SKM-1 (cell line): ENCODE measurements around the gene HMOX2.

Experiments used
- DNase-seq: peaks from one replicate; lab custom pipeline; 2025; ENCODE audit not compliant: unreplicated experiment; lab: John Stamatoyannopoulos, UW

HMOX2 gene

GRCh38 chr16:4475880-4476788, at the start of gene HMOX2:
Gene HMOX2, plus strand, starts transcription at chr16:4476398. Its CDS starts 29,127 bp downstream, at chr16:4505525.
- peak; percentile 81 for DNase-seq

GRCh38 chr16:4426722-4427372, 49.4 kb upstream of the HMOX2 start:
- DNase-seq, result no peak

- DNase-seq, result no peak
These were observed 47.7 kb upstream of the HMOX2 start for GRCh38 chr16:4428500-4428899.

GRCh38 chr16:4431023-4431422, 45.2 kb upstream of the HMOX2 start:
- no peak for DNase-seq

GRCh38 chr16:4433228-4433627, 43.0 kb upstream of the HMOX2 start:
- no peak for DNase-seq

- no peak for DNase-seq
These were observed 42.0 kb upstream of the HMOX2 start for GRCh38 chr16:4433914-4434787.

- DNase-seq, result no peak
These were observed 40.7 kb upstream of the HMOX2 start for GRCh38 chr16:4435337-4436067.

GRCh38 chr16:4437366-4437765, 38.8 kb upstream of the HMOX2 start:
- DNase-seq, result no peak

GRCh38 chr16:4442371-4442770, 33.8 kb upstream of the HMOX2 start:
- DNase-seq, result no peak

- no peak for DNase-seq
These were observed 32.9 kb upstream of the HMOX2 start for GRCh38 chr16:4443271-4443670.

GRCh38 chr16:4443986-4444385, 32.2 kb upstream of the HMOX2 start:
- no peak for DNase-seq

GRCh38 chr16:4450430-4450829, 25.8 kb upstream of the HMOX2 start:
- no peak for DNase-seq

- DNase-seq, result no peak
These were observed 25.2 kb upstream of the HMOX2 start for GRCh38 chr16:4450931-4451519.

GRCh38 chr16:4452674-4453073, 23.5 kb upstream of the HMOX2 start:
- no peak for DNase-seq

- DNase-seq, result no peak
These were observed 21.6 kb upstream of the HMOX2 start for GRCh38 chr16:4454623-4455022.

- DNase-seq, result no peak
These were observed 21.1 kb upstream of the HMOX2 start for GRCh38 chr16:4455081-4455480.

GRCh38 chr16:4455951-4456350, 20.2 kb upstream of the HMOX2 start:
- DNase-seq, result no peak

- no peak for DNase-seq
These were observed 15.3 kb upstream of the HMOX2 start for GRCh38 chr16:4460936-4461249.

- no peak for DNase-seq
These were observed 14.7 kb upstream of the HMOX2 start for GRCh38 chr16:4461250-4462085.
